ENCODE measurements around the gene SRGAP3. TPM values are rescaled to one million over a fixed set of nuclear protein-coding genes. Genes with fewer than 3 reads are reported as not detected.

SRGAP3 gene
- total RNA-seq, 2 experiments from 2014 or later: 2.8 to 3.2 TPM

DNA sequence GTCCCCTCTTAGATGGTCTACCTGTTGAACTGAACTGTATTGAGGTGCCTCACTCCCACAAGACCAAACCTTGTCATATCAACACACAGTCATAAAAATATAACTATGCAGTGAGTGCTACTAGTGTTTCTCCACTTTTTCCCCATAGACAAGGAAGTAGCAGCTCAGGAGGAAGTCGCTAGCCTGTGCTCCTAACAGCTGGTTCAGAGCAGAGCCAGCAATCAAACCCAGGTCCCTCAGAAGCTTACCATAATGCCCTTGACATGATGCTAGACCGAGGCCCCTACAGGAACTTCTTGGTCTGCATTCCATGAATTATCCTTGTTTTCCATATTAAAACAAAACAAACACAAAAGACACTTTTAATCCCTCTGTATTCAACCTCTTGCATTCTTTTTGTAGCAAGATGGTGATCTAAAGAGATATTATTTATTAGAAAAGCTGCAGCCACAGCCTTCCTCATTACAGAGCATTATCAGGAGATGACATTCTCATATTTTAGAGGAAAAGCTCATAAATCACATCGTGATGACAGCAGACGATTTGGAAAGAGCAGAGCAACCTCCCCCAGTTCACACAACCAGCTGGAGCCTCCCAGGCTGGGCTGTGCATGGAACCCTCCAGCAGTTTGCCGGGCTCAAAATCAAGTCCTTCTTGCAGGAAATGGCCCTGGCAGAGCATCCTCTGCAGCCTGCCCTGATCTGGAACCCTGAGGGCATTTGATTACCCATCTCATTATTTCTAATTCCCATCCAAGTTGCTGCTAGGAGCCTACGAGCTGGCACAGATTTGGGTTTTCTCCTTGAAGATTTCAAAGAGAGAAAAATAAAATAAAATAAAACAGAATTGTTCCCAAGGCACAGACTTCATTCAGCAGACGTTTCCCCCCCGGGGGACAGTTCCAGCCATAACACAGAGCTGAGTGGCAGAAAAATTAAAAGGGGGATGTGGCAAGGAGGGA, 118.8 kb downstream of the SRGAP3 start:
- Histone ChIP-seq H3K9me3 (ENCODE audit: control insufficient read depth in 1 of 2, insufficient read depth in 1 of 2, low read length in 2 of 2) (no peaks in the 10 kb centered on the region), H3K4me3 (ENCODE audit: low read length) (no peak overlapping the region), H3K4me1 (ENCODE audit: insufficient read depth, low read length) (no peaks in the 10 kb centered on the region), H3K36me3 (ENCODE audit: insufficient read depth, low read length) (no peaks in the 10 kb centered on the region), H3K27ac (ENCODE audit: low read depth in 1 of 2, low read length in 2 of 2) (no peak overlapping the region), H3K27me3 (ENCODE audit: control insufficient read depth in 1 of 2, insufficient read depth in 2 of 2, low read length in 2 of 2) (no peaks in the 10 kb centered on the region)
- Mint-ChIP-seq H3K27ac (no peak overlapping the region), H3K4me3 (no peak overlapping the region), H3K9me3 (no peaks in the 10 kb centered on the region), H3K27me3 (no peaks in the 10 kb centered on the region), H3K36me3 (ENCODE audit: low read depth) (no peaks in the 10 kb centered on the region), H3K4me1 (ENCODE audit: low read depth) (peaks cover 5% of the 10 kb centered on the region)
- no peak for DNase-seq
- TF ChIP-seq, protein P1, sequence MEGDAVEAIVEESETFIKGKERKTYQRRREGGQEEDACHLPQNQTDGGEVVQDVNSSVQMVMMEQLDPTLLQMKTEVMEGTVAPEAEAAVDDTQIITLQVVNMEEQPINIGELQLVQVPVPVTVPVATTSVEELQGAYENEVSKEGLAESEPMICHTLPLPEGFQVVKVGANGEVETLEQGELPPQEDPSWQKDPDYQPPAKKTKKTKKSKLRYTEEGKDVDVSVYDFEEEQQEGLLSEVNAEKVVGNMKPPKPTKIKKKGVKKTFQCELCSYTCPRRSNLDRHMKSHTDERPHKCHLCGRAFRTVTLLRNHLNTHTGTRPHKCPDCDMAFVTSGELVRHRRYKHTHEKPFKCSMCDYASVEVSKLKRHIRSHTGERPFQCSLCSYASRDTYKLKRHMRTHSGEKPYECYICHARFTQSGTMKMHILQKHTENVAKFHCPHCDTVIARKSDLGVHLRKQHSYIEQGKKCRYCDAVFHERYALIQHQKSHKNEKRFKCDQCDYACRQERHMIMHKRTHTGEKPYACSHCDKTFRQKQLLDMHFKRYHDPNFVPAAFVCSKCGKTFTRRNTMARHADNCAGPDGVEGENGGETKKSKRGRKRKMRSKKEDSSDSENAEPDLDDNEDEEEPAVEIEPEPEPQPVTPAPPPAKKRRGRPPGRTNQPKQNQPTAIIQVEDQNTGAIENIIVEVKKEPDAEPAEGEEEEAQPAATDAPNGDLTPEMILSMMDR (IDR thresholded peaks at IDR 0.05): no peak
- CTCF ChIA-PET: no interaction called here
- POLR2A ChIA-PET: no interaction called here
- intact Hi-C loops (cut with DNase I, micrococcal nuclease): no loop called here
- ATAC-seq (ENCODE audit: poor library complexity): no peak

DNA sequence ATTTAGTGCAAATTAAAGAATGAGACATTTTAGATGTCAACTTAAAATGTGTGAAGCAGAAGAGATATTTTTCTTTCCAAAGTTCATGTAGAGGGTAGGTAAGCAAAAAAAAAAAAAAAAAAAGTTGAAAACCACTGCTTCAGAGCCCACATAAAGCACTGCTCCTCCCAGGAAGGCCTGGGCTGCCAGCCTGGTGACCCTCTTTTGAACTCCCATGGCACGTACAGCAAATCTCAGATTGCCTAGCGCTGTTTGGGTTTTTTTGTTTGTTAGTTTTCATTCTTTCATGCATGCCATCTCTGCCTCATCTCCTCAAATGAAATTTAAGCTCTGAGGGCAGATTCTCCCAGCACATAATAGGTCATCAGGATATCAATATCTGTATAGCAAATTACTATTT, 120.1 kb downstream of the SRGAP3 start:
- Histone ChIP-seq H3K4me1 (ENCODE audit: insufficient read depth, low read length) (no peaks in the 10 kb centered on the region), H3K36me3 (ENCODE audit: insufficient read depth, low read length) (no peaks in the 10 kb centered on the region), H3K27ac (ENCODE audit: low read depth in 1 of 2, low read length in 2 of 2) (no peak overlapping the region), H3K9me3 (ENCODE audit: control insufficient read depth in 1 of 2, insufficient read depth in 1 of 2, low read length in 2 of 2) (no peaks in the 10 kb centered on the region), H3K4me3 (ENCODE audit: low read length) (no peak overlapping the region), H3K27me3 (ENCODE audit: control insufficient read depth in 1 of 2, insufficient read depth in 2 of 2, low read length in 2 of 2) (no peaks in the 10 kb centered on the region)
- H3K4me1 Mint-ChIP-seq (ENCODE audit: low read depth): peaks cover 5% of the 10 kb centered on the region
- ATAC-seq (ENCODE audit: poor library complexity) (no peak), DNase-seq (no peak)
- H3K36me3 Mint-ChIP-seq (ENCODE audit: low read depth): no peaks in the 10 kb centered on the region
- H3K27ac Mint-ChIP-seq: no peak overlapping the region
- ChIA-PET POLR2A (no interaction called here), CTCF (no interaction called here)
- no peaks in the 10 kb centered on the region for H3K27me3 Mint-ChIP-seq
- H3K4me3 Mint-ChIP-seq: no peak overlapping the region
- H3K9me3 Mint-ChIP-seq: no peaks in the 10 kb centered on the region
- TF ChIP-seq, protein P1 (IDR thresholded peaks at IDR 0.05): no peak
- intact Hi-C loops (cut with DNase I, micrococcal nuclease): no loop called here

DNA sequence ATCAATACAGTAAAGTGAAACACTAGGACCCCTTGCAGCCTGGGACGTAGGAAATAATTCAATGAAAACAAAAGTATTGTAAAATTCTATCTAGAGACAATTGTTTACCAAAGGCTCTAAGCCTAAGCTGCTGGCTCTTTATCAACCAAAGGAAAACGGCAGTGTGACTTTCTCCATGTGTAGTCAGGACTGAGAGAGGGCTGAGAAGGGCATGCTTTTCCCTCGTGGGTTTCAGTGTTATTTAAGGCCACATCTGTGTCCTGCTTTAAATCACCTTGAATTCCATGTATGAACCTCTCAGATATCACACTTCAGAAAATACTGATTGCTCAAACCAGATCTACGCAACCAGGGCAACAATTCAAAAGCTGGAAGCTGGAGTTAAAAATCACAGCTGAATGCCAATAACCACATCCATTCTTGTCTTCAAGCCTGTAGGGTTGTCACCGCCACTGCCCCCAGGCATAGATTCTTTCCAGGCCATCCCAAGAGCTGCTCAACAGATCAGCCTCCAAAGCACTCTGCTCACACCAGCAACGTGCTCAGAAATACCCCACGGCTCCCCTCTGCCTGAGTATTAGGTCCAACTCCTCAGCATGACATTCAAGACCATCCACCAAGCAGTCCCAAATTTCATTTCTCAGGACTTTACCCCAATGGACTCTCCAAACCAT, 124.0 kb downstream of the SRGAP3 start:
- POLR2A ChIA-PET: no interaction called here
- H3K27ac Mint-ChIP-seq: no peak overlapping the region

More for the DNA sequence above, 124.0 kb downstream of the SRGAP3 start:
- no peaks in the 10 kb centered on the region for H3K4me1 ChIP-seq (ENCODE audit: insufficient read depth, low read length)
- H3K27me3 ChIP-seq (ENCODE audit: control insufficient read depth in 1 of 2, insufficient read depth in 2 of 2, low read length in 2 of 2): no peaks in the 10 kb centered on the region
- Mint-ChIP-seq H3K36me3 (ENCODE audit: low read depth) (no peaks in the 10 kb centered on the region), H3K27me3 (no peaks in the 10 kb centered on the region), H3K4me1 (ENCODE audit: low read depth) (peaks cover 5% of the 10 kb centered on the region), H3K9me3 (no peaks in the 10 kb centered on the region), H3K4me3 (no peak overlapping the region)
- H3K9me3 ChIP-seq (ENCODE audit: control insufficient read depth in 1 of 2, insufficient read depth in 1 of 2, low read length in 2 of 2): no peaks in the 10 kb centered on the region
- TF ChIP-seq, protein P1 (IDR thresholded peaks at IDR 0.05): no peak
- ATAC-seq (ENCODE audit: poor library complexity): no peak
- H3K27ac ChIP-seq (ENCODE audit: low read depth in 1 of 2, low read length in 2 of 2): no peak overlapping the region
- intact Hi-C loops (cut with DNase I, micrococcal nuclease): no loop called here
- no peak overlapping the region for H3K4me3 ChIP-seq (ENCODE audit: low read length)
- no peaks in the 10 kb centered on the region for H3K36me3 ChIP-seq (ENCODE audit: insufficient read depth, low read length)
- DNase-seq: no peak
- CTCF ChIA-PET: no interaction called here
